ENCODE measurements around the gene SIVA1. TPM values are rescaled to one million over a fixed set of nuclear protein-coding genes. Genes with fewer than 3 reads are reported as not detected.

Gene SIVA1
- total and polyA plus RNA-seq, 4 donors, result 67.4 to 115 (median 99.6) TPM

DNA sequence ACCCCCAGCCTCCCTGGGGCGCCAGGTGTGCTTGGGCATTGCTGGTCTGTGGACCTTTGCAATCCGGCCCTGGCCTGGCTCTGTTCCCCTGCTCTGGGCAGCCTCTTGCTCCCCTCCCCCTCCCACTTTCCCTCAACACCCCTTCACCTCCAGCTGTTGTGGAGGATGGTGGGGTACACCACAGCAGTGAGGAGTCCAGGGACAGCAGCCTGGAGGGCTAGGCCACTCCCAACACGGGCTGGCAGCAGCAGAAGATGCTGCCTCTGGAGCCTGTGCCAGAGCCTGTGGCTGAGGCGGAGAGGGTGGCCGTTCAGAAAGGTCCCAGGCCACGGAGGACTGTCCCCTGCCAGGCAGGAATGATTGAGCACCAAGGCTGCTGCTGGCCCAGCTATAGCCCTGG is 55.5 kb downstream of the SIVA1 start:
- Histone ChIP-seq H3K4me3 (ENCODE audit: low read depth in 1 of 3, low read length in 3 of 3) (no peak overlapping the region), H3K4me1 (ENCODE audit: control insufficient read depth in 4 of 4, insufficient read depth in 4 of 4, low read length in 3 of 4) (peaks cover 0 to 10% (median 3%) of the 10 kb centered on the region in 4 donors), H3K27ac (ENCODE audit: low read depth in 1 of 2, low read length in 2 of 2) (no peak overlapping the region), H3K36me3 (ENCODE audit: control insufficient read depth in 4 of 4, insufficient read depth in 3 of 4, low read depth in 1 of 4, low read length in 3 of 4) (no peaks in the 10 kb centered on the region), H3K9ac (ENCODE audit: low read depth in 1 of 2, low read length in 2 of 2) (no peak overlapping the region), H3K27me3 (ENCODE audit: control insufficient read depth in 4 of 4, insufficient read depth in 4 of 4, low read length in 3 of 4) (no peaks in the 10 kb centered on the region), H3K9me3 (ENCODE audit: control insufficient read depth in 4 of 4, low read length in 3 of 4) (no peaks in the 10 kb centered on the region)
- TF ChIP-seq SP1 (IDR thresholded peaks at IDR 0.05) (no peak), GABPA (IDR thresholded peaks at IDR 0.05 in 1 of 2, conservative IDR thresholded peaks at IDR 0.05 in 1 of 2) (no peak), YY1 (IDR thresholded peaks at IDR 0.05) (no peak), NR2F2 (IDR thresholded peaks at IDR 0.05) (no peak), RAD21 (IDR thresholded peaks at IDR 0.05) (no peak), FOXA1 (IDR thresholded peaks at IDR 0.05) (no peak), MAX (IDR thresholded peaks at IDR 0.05) (no peak), HNF4G (IDR thresholded peaks at IDR 0.05) (no peak), TAF1 (conservative IDR thresholded peaks at IDR 0.05) (no peak)
- TF ChIP-seq, protein P1, sequence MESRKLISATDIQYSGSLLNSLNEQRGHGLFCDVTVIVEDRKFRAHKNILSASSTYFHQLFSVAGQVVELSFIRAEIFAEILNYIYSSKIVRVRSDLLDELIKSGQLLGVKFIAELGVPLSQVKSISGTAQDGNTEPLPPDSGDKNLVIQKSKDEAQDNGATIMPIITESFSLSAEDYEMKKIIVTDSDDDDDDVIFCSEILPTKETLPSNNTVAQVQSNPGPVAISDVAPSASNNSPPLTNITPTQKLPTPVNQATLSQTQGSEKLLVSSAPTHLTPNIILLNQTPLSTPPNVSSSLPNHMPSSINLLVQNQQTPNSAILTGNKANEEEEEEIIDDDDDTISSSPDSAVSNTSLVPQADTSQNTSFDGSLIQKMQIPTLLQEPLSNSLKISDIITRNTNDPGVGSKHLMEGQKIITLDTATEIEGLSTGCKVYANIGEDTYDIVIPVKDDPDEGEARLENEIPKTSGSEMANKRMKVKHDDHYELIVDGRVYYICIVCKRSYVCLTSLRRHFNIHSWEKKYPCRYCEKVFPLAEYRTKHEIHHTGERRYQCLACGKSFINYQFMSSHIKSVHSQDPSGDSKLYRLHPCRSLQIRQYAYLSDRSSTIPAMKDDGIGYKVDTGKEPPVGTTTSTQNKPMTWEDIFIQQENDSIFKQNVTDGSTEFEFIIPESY (IDR thresholded peaks at IDR 0.05), result no peak
- TF ChIP-seq, protein P2, sequence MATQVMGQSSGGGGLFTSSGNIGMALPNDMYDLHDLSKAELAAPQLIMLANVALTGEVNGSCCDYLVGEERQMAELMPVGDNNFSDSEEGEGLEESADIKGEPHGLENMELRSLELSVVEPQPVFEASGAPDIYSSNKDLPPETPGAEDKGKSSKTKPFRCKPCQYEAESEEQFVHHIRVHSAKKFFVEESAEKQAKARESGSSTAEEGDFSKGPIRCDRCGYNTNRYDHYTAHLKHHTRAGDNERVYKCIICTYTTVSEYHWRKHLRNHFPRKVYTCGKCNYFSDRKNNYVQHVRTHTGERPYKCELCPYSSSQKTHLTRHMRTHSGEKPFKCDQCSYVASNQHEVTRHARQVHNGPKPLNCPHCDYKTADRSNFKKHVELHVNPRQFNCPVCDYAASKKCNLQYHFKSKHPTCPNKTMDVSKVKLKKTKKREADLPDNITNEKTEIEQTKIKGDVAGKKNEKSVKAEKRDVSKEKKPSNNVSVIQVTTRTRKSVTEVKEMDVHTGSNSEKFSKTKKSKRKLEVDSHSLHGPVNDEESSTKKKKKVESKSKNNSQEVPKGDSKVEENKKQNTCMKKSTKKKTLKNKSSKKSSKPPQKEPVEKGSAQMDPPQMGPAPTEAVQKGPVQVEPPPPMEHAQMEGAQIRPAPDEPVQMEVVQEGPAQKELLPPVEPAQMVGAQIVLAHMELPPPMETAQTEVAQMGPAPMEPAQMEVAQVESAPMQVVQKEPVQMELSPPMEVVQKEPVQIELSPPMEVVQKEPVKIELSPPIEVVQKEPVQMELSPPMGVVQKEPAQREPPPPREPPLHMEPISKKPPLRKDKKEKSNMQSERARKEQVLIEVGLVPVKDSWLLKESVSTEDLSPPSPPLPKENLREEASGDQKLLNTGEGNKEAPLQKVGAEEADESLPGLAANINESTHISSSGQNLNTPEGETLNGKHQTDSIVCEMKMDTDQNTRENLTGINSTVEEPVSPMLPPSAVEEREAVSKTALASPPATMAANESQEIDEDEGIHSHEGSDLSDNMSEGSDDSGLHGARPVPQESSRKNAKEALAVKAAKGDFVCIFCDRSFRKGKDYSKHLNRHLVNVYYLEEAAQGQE (IDR thresholded peaks at IDR 0.05), result no peak
- no peak for DNase-seq (ENCODE audit: low spot score)
- WGBS, result 88% methylated on average over 6 of the region's 6 CpGs

Other genes starting within 250 kb of the SIVA1 start
- gene C14orf180, start 173.4 kb upstream of the SIVA1 start, total RNA-seq, result 1 to 10 TPM in 1 of 2 donors, under 1 TPM in 1; 0.09 to 2.8 TPM
- 1 to 10 TPM; 3.0 to 4.0 TPM for gene C14orf180, start 173.4 kb upstream of the SIVA1 start, polyA plus RNA-seq
- gene TMEM179, start 148.4 kb upstream of the SIVA1 start, total RNA-seq, result under 1 TPM in 1 of 2 donors, not detected in 1; 0.37 TPM
- under 1 TPM in 1 of 2 donors, not detected in 1; 0.12 TPM for gene TMEM179, start 148.4 kb upstream of the SIVA1 start, polyA plus RNA-seq
- 10 to 100 TPM; 13.1 to 35.8 TPM for gene INF2, start 63.5 kb upstream of the SIVA1 start, total RNA-seq
- 10 to 100 TPM; 15.1 to 51.6 TPM for gene INF2, start 63.5 kb upstream of the SIVA1 start, polyA plus RNA-seq
- gene ADSS1, start 28.9 kb upstream of the SIVA1 start, total RNA-seq, result 10 to 100 TPM in 1 of 2 donors, 1 to 10 TPM in 1; 1.8 to 13.3 TPM
- 10 to 100 TPM; 11.0 to 18.8 TPM for gene ADSS1, start 28.9 kb upstream of the SIVA1 start, polyA plus RNA-seq
- 100 to 1,000 TPM in 1 of 2 donors, 10 to 100 TPM in 1; 39.2 to 192 TPM for gene AKT1, start 42.6 kb downstream of the SIVA1 start, total RNA-seq
- 10 to 100 TPM; 30.6 to 78.2 TPM for gene AKT1, start 42.6 kb downstream of the SIVA1 start, polyA plus RNA-seq
- 1 to 10 TPM; 5.4 to 9.4 TPM for gene ZBTB42, start 48.0 kb downstream of the SIVA1 start, total RNA-seq
- 1 to 10 TPM; 1.5 to 4.4 TPM for gene ZBTB42, start 48.0 kb downstream of the SIVA1 start, polyA plus RNA-seq
- gene CEP170B, start 112.1 kb downstream of the SIVA1 start, total RNA-seq, result 10 to 100 TPM in 1 of 2 donors, 1 to 10 TPM in 1; 3.4 to 10.9 TPM
- 10 to 100 TPM in 1 of 2 donors, 1 to 10 TPM in 1; 1.5 to 10.1 TPM for gene CEP170B, start 112.1 kb downstream of the SIVA1 start, polyA plus RNA-seq
- 10 to 100 TPM in 1 of 2 donors, under 1 TPM in 1; under 0.01 to 14.5 TPM for gene PLD4, start 171.7 kb downstream of the SIVA1 start, total RNA-seq
- gene PLD4, start 171.7 kb downstream of the SIVA1 start, polyA plus RNA-seq, result under 1 TPM; 0.31 to 0.39 TPM
- 1 to 10 TPM in 1 of 2 donors, under 1 TPM in 1; 0.05 to 2.6 TPM for gene AHNAK2, start 225.2 kb downstream of the SIVA1 start, total RNA-seq
- 1 to 10 TPM in 1 of 2 donors, under 1 TPM in 1; 0.40 to 1.9 TPM for gene AHNAK2, start 225.2 kb downstream of the SIVA1 start, polyA plus RNA-seq
- 1 to 10 TPM in 1 of 2 donors, under 1 TPM in 1; 0.98 to 3.5 TPM for gene CLBA1, start 232.6 kb downstream of the SIVA1 start, total RNA-seq
- gene CLBA1, start 232.6 kb downstream of the SIVA1 start, polyA plus RNA-seq, result 1 to 10 TPM; 1.0 to 3.9 TPM